GM19023 (cell line): ENCODE data around the gene SEMA5B.

Experiments
- ATAC-seq: cut with Tn5 transposase; IDR thresholded peaks from one replicate; pipeline ENCODE4 v1.9.1; 2021; ENCODE audit warnings: mild to moderate bottlenecking, moderate library complexity; ENCODE audit not compliant: unreplicated experiment

The SEMA5B gene

DNA sequence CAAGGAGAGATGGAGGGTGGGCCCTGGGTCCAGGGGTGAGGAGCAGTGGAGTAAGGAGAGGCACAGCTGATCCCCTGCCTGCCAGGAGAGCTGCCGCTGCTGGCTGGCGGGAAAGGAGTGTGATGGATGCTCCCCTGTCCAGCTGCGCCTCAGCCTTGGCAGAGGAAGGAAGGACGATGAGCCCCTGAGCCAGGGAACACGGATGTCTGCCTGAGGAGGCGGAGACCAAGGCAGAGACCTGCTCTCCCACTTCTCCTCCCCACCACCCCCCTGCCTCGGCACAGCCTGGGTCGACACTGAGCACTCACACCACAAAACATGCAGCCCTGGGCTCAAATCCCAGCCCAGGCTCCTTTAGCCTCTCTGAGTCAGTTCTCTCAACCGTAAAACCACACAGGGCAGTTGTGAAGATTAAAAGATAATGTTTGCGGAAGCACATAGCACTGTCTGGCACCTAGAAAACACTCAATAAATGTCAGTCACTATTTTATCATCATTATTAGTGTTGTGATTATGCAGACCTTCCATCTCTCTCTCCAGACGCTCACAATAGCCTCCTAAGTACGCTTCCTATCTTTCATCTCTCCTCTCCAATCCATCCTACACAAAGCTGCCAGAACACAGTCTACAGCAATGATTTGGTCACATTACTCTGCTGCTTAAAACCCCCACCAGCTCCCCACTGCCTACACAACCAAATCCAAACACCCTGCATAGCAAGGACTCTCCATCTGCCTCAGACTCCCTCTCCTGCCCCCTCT is 52.2 kb downstream of the SEMA5B start:
- no peak for ATAC-seq

DNA sequence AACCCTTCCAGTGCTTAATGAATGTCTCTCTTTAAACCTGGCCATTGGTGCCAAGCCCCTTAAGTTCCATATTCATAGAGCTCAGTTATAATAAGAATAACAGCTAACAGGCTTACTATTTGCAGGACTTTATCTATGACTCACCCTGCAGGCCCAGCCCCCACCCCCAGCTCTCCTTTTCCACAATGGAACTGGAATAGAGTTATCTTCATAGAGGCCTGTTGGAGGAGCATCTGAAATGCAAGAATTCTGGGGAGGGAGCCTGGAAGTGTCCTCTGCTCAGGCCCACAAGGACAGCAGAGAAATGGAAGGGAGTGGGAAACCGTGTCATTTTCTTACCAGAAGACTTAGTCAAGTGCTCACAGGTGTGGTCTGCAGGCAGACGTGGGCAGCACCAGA is 52.8 kb downstream of the SEMA5B start:
- no peak for ATAC-seq

DNA sequence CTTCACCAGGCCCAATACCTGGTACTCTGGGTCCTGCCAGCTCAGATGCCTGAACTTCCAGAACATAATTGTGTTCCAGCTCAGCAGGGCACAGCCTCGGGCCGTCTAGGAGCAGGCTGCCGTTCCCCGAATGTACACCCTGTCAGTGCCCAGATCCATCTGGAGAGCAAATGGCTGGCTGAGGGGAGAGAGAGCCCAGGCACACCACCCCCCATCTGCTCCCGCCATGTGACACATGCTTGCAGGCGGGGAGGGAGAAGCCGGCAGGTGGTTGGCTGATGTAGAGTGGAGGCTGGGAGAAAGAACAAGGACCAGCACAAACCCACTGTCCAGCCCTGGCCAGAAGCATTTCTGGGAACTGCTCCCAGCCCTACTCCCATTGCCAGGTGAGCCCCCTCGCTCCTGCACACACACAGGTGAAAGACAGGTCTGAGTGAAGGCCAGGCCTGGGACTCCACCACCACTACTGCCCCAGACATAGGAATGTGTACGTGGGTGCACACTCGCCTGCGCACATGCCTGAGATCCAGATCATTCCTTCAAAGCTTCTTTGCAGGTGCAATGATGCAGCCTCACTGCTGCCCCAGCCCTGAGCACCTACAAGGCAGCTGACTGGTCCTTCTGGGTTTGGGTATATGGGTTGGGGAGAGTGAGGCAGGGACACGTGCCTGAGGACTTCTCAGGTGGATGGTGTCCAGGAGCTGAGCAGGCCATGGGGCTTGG is 53.5 kb downstream of the SEMA5B start:
- no peak for ATAC-seq

DNA sequence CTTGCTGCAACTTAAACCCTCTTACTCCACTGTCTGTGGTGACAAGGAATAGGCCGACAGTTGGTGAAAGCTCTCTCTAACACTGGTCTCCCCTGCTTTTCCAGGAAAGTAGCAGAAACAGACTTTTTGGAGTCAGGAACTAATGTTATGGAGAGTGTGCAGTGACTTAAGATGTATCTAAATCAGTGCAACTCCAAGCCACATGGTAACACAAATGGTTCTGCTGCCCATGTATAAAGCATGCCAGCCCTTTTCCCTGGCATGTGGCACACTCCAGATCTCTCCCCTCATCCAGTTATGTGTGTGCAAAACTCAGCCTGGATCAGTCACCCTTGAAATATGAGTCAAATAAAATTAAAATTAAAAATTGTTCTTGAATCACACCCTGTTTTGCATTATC is 55.4 kb downstream of the SEMA5B start:
- no peak for ATAC-seq

DNA sequence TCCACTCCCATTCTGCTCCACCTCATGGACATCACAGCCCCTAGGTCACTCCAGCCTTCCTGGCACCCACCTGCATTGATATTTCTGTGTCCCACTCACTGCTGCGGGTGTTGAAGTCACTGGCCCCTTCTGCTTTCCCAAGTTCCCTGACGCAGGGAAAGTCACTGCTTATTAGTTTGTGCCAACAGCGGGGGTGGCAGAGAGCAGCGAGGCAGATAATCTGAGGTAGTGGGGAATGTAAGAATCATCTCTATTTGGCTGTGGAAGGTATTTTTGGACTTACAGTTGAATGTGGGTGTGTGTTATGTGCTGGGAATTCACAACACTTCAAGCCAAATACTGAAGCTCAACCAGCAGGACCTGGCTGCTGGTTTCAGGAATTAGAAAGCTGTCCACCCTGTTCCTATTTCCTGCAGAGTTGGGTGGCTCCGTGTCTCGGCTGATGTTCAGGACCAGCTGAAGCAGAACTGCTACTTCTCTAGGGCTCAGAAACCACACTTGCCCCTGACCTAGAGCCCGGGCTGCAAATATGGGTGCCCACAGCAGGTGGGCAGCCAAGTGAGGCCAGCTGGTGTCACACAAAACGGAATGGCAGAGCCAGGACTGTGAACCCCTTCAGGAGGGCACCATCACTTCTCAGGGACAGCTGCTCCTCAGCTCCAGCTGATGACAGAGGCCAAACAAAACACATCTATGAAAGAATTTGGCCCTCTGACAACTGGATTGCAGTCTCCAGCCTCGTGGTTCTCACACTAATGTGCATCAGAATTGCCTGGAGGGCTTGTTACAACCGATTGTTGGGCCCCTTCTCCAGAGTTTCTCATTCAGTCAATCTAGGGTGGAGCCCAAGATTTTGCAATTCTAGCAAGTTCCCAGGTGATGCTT is 57.7 kb downstream of the SEMA5B start:
- ATAC-seq: no peak

DNA sequence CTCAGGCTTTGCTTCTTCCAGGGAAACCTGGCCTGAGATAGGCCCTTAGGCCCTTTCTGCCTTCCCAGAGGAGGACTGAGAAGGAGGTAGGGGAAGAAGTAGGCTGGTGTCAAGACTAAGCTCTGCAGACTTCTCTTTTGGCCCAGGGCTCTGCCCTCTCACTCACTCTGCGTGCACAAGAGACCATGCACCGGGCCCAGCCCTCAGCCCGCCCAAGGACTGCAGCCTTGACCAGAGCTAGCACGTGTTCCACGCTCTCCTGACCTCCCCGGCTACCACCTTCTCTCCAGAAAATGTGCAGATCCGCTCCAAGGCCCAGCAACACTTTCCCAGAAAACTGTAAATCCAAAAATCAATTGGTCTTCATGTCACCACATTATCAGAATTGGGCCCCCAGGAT is 59.8 kb downstream of the SEMA5B start:
- no peak for ATAC-seq

DNA sequence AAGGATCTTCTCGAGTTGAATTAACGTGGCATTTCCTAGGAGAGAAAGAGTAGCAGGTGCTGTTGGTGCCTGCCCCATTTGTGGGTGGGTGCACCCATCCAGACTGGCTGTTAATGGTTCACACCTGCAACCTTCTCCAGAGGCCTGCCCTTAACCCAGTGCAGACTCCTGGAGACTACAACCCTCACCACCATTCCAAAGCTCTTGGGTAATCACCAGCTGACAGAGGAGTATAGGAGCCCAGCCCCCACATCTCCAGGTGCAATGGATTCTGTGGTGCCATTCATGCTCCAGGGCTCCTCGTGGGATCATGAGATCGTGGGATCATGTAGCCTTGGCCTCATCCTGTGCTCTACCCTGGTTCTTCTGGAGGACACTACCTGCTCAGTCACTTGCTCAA is 60.2 kb downstream of the SEMA5B start:
- ATAC-seq: no peak

DNA sequence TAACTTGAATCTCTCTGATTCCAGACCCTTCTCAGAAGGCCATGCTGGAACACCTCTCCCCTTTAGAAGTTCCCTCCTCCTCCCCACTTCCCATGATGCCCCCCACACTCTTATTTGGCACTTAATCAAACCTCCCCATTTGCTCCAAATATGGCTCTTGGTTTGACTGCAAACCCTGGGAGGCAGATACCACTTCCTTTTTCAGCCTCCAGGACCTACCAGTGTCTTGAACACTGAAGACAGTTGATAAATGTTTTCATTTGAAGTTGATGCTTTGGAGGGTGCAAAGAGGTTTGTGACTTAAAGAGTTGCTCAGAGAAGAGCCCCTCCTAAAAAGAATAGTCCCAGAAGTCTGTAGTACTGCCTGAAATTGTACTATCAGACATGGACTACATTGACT is 61.5 kb downstream of the SEMA5B start:
- ATAC-seq: no peak

DNA sequence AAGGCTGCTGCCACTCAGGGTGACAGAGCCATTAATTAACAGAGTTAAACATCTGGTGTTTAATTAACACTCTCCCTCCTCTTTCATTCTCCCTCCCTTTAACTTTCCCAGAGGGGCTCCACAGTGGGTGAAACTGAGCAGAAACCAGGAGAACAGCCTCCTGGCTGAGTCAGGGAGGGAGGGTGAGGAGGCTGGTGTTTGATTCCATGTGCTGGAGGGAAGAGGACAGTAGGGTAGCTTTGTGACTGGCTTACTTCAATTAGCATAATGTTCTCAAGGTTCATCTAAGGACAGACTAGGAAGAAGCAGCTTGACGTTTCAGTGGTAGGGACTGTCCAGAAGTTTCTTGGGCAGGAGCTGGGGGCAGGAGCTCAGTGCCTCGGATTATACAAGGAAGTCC is 62.8 kb downstream of the SEMA5B start:
- no peak for ATAC-seq

DNA sequence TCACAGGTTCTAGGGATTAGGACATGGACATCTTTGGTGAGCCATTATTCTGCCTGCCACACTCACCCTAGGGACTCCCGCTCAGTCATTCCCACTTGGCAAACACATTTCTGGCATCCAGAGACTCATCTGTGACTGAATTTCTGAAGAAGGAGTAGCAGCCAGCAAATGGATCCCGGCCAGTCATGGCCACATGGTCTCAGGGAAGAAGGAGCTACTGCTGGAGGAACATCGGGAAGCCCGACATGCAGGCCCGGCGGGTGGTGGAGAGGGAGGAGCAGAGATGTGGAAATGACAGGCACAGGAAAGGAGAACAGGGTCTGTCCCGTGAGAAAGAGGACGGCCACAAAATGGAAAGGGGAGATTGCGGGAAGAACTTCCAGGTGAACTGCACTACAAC is 65.4 kb downstream of the SEMA5B start:
- no peak for ATAC-seq

DNA sequence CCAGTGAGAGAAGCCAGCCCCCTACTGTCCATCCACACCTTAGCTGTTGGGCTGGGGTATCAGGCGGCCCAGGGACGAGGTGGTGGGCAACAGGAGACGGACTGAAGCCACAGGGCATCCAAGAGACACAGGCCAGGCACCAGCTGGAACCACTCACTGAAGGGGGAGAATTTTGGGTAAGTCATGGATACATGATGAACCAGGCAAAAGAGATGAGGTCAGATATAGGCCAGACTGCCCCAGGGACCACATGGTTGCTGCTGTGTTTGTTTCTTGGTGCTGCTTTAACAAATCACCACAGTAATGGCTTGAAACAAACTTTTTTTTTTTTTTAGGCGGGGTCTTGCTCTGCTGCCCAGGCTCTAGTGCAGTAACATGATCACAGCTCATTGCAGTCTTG is 66.4 kb downstream of the SEMA5B start:
- no peak for ATAC-seq

DNA sequence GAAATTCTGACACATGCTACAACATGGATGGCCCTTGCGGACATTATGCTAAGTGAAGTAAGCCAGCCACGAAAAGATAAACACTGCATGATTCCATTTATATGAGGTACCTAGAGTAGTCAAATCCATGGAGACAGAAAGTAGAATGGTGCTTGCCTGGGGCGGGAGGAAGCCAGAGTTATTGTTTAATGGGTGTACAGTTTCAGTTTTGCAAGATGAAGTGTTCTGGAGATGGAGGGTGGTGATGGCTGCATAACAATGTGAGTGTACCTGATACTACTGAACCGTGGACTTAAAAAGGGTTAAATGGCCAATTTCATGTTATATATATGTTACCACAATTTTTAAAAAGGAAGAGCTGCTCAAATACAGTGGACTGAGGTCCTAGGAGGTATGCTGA is 66.9 kb downstream of the SEMA5B start:
- ATAC-seq: no peak

DNA sequence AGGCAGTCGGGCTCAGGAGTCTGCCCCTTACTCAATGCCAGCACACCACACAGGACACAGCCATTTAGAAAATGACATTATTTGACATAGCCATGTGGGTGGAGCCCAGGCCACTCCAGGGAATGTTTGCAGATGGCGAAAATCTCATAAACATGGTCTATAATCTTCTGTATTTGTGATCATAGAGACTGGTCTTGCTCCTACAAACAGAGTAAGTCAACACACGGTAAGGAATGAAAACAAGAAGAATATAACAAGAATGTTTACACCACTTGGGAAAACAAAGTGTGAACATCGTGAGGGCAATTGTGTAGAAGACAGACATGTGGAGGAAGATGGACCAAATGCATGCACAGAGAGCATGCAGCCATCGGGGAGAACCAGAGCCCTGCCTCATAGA is 68.2 kb downstream of the SEMA5B start:
- no peak for ATAC-seq

DNA sequence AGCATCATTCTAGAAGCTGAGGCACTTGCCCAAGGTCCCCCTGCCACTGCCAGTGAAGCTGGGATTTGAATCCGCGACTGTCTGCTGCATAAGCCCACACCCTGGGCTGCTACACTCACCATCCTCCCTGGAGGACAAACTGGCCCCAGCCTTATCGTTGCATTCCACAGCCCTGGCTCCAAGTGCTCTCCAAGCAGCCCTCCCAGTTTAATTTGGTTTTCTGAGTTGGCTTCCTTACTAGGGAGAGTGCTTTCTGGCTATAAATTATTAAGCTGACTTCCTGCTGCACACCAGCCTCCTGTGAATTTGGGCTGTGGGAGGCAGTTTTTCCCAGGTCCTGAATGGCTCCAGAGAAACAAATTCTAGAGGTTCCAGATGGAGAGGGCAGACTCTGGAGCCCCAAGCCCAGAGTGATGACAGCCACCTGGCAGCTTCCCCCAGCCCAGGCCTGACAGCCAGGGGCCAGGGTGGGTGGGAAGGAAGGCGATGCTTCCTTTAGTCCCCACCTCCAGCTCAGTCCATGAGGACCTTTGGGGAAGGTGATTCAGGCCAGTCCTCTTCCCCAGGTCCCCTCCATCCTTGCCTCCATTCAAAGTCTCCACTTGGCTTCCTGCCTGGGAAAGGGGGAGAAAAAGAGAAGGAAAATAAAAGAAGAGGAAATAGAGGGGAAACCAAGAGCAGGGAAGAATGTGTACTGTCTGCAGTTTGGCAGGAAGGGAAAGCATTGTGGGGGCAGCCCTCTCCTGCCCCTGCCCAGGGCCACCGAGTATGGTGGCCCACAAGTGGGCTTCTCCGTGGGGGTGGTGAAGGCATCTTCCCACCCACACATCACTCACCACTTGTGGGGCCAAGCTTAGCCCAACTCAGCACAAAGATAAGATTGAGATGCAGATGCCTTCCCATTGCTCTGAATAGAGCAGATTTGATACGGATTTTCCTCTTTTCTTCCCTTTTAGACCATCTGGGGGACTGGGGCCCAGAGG is 69.6 kb downstream of the SEMA5B start:
- ATAC-seq: no peak

DNA sequence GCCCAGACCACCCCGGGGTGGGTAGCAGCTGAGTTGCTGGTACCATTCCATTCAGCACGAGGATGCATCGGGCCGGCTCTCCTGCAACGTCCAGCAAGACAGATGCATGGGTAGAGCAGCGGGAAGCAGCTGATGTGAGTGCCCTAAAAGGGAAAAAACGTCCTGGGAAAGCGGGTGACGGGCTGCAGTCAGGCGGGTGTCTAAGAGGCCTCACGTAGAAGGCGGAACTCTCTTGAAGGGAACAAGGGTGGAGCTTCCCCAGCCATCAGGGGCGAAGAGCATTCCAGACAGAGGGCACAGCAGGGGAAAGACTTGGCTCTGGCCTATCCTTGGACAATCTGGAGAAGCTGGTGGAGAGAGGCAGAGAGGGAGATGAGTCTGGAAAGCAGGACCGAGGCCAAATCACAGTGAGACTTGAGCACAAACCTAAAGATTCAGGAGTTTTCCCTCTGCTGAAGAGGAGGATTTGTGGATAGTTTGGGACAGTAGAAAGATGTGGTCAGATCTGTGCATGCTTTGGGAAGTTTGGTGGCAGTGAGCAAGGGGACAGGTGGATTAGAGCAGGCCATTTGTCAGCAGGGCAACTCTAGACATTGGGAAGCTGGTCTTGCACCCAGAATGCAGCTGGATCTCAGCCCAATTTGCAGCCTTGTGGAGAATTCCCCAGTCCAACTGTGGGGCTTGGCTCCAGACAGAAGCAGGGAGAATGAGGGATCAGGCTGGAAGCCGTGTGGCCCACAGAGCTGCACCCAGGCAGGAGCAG is 70.7 kb downstream of the SEMA5B start:
- ATAC-seq: no peak

DNA sequence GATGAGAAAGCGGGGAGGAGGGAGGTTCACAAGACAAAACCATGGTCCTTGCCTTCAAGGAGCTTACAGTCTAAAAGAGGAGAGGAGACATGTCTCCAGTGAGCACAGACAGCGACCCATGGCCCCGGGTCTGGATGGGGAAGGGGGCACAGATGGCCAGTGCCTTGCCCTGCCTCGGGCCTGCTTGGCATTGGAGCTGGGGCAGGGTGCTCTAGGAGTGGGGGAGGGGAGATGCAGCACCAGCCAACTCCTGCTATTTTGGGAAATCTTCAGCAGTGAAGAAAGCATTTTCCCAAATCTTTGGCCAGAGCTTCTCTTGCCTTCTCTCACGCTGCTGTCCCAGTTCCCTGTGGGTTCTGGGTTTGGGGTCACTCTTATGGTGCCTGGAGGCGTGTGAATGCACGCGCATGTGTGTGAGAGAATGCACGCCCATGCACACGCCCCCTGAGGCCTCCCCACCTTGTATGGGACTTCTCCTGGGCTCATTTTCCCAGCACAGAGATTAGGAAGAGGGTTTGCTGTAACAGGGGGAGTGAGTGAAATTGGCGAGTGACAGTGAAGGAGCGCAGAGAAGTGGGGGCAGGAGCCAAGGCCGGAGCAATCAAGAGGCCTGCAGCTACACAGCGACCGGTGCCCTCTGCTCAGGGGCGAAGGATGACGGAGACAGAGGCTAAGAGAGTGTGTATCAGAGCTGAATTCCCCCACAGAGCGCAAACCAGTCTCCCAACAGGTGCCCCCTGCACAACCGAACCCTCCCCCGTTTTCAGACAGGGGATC is 71.5 kb downstream of the SEMA5B start:
- ATAC-seq: no peak

DNA sequence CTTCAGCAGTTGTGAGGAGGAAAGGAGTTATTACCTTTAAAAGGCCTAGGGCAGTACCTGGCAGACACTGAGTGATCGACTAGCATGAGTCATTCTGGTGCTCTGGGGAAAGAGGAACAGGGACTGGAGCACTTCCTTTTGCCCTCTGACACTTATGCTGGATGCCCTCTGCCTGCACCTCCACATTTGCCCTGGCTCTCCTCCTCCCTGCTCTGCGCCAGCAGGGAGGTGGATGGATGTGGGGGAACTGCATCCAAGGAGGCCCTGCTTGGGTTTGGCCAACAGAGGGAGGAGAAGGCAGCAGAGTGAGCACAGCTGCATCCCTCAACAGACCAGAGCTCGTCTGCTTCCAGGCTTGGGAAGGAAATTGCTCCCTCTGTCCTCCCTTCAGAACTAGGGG is 75.0 kb downstream of the SEMA5B start:
- no peak for ATAC-seq

DNA sequence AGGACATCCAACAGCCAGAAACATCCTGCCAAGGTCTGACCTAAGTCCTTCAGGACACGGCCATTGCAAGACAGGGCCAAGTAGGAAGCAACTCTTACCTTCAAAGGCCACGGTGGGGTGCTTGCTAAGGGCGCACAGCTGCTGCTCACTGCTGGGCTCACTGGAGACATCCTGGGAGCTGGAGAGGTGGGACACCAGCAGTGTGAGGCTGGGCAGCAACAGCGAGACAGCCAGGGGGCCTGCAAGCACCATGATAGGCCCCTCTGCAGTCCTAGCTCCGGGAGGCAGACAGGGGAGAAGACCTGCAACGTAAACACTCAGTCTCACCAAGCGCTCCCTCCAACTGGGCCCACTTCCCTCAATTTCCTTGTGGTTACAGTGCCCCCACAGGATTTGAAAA is 79.2 kb downstream of the SEMA5B start:
- ATAC-seq: no peak

DNA sequence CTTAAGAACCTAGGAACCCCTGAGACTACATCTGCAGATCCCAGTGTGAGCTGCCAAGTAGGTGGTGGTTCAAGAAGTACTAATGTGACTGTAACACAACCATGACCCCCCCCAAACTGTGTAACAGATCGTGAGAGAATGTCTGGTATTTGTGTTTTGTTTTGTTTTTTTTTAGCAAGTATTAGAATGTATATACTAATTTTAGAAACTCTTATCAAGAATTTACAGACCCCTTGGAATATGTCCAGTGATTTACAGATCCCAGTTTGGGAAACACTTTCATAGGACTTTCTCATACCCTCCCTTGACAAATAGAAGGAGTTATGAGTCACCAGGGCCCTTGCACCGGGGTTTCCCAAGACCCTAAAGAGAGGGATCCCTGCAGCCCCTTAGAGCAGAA is 79.8 kb downstream of the SEMA5B start:
- no peak for ATAC-seq
